CD1c-positive myeloid dendritic cell (primary cell): ENCODE data around the gene DISC1.
A peak's percentile ranks its signal among the peaks of the same experiment; 100 is the strongest.
"Not testable (repeated sequence)": the region's sequence is repeated elsewhere in the genome, so short reads cannot be mapped to it uniquely, and the experiment has no call there.

Experiments
- DNase-seq: peaks from one replicate; pipeline ENCODE4 v3.0.0-alpha.2; 2016; ENCODE audit errors: extremely low spot score

Gene DISC1

GRCh38 chr1:231887166-231887565 lies 260.6 kb downstream of the DISC1 start:
- no peak for DNase-seq

DNA sequence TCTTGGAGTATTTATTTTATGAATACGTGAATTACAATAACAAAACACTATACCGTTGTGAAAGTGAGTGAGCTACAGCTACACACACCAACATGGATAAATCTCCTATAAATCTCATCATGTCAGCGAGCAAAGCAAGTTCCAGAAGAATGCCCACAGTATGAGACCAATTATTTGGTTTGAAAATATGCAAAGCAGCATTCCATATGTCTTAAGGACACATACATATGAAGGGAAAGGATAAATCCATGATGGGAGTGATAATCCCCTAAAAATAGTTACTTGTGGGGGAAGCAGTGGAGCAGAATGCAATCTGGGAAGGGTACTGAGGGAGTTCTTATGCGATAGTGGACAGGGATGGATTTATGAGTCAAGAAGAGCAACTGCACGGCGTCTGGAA lies 261.3 kb downstream of the DISC1 start:
- no peak for DNase-seq

DNA sequence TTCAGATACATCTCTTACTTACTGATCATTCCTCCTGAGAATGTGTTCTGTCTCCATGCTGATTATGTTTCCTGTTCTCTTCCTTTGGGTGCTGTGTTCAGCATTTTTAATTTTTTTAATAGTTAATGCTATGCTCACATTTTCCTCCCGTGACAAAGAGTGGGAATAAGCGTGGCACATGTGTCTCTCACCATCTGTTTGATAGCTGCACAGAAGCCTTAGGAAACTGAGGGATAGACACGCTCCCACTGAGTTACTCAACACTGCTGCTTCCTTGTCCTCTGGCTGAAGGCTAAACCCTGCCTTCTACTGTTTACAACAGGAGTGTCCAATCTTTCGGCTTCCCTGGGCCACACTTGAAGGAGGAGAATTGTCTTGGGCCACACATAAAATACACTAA lies 264.2 kb downstream of the DISC1 start:
- no peak for DNase-seq

GRCh38 chr1:231893400-231894102 lies 267.0 kb downstream of the DISC1 start:
- DNase-seq = no peak

GRCh38 chr1:231896806-231897205 lies 270.2 kb downstream of the DISC1 start:
- DNase-seq = no peak

GRCh38 chr1:231899046-231899445 lies 272.5 kb downstream of the DISC1 start:
- DNase-seq = no peak

GRCh38 chr1:231899713-231900435 lies 273.3 kb downstream of the DISC1 start:
- no peak for DNase-seq

- DNase-seq = no peak
These were observed 277.0 kb downstream of the DISC1 start for GRCh38 chr1:231903586-231904081.

GRCh38 chr1:231907310-231907709 lies 280.7 kb downstream of the DISC1 start:
- DNase-seq = not testable (repeated sequence)

- DNase-seq = peak; percentile 4
These were observed 286.9 kb downstream of the DISC1 start for GRCh38 chr1:231913493-231913892.

DNA sequence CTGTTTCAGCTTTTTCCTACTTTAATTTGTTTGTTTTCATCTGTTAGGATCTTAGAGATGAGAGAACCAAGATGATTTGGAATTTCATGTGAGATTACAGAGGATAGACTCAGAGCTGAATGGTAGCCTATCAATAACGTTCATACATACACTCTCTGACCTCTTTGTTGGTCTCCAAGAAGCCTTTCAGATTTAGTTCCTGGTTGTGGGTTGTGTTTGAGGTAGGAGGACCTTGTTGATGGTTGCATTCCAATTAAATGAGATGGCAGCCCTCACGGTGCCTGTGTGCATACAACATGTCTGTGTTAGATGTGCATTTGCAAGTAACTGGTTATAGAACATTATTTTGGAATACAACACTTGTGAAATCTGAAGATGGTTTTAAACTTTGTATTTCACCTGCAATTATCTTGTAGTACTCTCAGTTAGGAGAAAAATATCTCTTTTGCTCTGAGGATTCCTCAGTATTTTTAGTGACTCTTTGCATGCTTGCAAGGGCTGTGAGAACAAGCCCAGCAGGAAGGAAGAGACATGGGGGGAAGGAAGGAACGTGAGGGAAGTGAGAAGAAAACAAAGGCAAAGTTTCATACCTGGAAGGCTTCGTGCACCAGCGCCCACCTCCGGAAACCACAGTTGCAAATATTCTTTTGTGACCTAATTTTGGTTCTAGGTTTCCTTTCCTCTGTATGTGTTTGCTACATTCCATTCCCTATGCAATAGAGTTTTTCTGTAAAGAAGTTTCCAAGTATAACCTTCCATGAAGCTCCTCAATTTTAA lies 291.8 kb downstream of the DISC1 start:
- DNase-seq = no peak

DNA sequence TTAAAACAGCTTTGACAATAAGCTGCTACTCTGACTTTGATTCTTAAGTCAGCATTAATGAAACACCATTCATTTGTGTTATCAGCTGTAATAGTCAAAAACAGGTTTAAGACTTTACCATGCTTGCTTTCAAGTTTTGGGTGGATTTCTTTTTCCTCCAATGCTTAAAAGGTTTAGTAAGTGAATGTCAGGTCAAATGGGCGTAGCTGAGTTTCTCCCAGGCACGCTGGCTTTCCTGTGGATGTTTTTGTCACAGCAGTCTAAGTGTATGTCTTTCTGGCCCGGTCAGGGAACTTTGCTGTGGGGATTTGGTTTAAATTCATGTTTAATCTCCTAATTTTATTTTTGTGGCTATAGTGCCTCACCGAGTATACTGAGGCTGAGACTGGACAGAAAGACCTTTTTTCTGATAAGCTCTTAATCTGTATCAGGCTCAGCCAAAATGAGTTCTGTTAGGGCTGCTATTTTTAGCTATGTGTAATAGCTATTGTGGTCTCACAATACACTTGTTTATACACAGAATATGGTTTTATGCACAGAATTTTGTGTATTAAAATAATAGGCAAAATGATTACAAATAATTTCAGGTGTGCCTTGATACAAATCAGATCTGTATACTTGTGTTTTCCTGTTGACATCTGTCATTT lies 292.8 kb downstream of the DISC1 start:
- no peak for DNase-seq

- no peak for DNase-seq
These were observed 293.3 kb downstream of the DISC1 start for GRCh38 chr1:231919886-231920285.

GRCh38 chr1:231921646-231922345 lies 295.2 kb downstream of the DISC1 start:
- DNase-seq = no peak

GRCh38 chr1:231923491-231924041 lies 297.0 kb downstream of the DISC1 start:
- DNase-seq = no peak

DNA sequence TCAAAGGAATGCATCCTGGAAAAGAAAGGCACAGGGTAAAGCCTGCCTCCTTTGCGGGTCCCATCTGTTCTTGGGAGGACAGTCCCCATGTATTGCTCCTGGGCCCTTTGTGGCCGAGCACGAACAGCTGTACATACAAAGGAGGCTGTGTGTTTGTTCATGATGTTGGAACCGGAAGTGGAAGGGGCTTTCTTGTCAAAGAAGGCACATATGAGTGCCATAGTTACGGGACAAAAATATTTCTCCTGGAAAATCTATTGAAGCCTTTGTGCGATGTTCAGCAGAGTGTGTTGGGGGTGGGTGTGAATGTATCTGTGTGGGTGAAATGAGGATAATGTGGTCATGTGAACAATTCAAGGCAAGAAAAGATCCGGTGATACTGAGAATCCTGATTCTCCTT lies 297.6 kb downstream of the DISC1 start:
- no peak for DNase-seq

DNA sequence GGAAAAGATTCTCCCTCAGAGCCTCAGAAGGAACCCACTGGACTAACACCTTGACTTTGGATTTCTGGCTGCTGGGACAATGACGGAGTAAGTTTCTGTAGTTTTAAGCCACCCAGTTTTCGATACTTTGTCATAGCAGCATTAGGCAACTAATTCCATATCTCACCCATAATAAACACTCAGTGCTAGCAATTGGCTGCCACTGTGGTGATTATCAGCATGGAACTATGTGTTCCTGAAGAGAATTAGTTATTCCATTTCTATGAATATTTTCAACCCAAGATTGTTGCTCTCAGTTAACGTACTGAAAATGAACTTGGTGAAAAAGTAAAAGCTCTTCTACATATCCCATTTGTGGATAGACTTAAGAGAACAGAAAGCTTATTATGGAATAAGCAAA lies 299.3 kb downstream of the DISC1 start:
- DNase-seq = no peak

- no peak for DNase-seq
These were observed 299.8 kb downstream of the DISC1 start for GRCh38 chr1:231926340-231926739.

DNA sequence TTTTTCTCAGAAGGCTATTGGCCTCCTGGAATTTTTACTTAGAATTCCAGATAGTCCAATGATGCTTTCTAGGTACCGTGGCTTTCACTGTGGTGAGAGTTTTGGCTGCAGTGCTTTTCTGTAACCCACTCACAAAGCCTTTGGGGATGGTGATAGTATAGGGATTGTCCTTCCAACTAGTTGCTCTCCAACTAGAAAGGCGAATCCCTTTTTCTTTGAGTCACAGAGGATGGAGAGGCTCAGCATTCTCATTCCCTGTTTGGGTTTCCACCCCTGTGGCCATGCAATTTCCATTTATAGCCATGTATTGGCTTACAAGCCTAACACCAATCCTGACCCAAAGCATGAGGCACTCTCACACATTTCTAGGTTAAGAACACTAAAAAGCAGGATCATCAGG lies 300.3 kb downstream of the DISC1 start:
- no peak for DNase-seq

- DNase-seq = no peak
These were observed 300.8 kb downstream of the DISC1 start for GRCh38 chr1:231927431-231927830.

DNA sequence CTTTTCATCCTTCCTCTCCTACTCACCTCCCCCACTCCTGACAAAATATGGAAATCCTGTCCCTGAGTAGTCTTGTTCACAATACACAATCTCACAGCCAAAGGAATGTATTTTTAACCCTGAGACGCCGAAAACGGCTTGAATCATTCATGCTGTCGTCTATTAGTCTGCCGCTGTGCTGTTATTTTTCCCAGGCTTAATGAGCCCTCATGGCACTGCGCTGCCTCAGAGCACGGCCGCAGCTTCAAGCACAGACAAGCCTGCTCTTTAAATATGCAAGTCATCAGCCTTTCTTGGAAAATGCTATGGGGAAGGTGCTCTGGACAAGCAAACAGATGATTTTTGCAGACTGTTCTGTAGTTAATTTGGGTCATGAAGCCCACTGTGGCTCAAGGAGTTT lies 302.7 kb downstream of the DISC1 start:
- DNase-seq = no peak
